ENCODE data around the gene GPR65. TPM values are rescaled to one million over a fixed set of nuclear protein-coding genes. Genes with fewer than 3 reads are reported as not detected.

Gene GPR65
- polyA plus RNA-seq (ENCODE audit: insufficient read depth in 1 of 5, insufficient read length in 5 of 5, low replicate concordance in 1 of 5): under 1 TPM; 0.63 to 0.91 (median 0.70) TPM
- long read RNA-seq, donor 1, full-length matches to known transcripts: 1 of 1 reads
- long read RNA-seq, donor 1, partial matches to known transcripts: 0 of 1 reads
- long read RNA-seq, donor 1, other reads (novel, unspliced or antisense): 0 of 1 reads
- long read RNA-seq, donor 2, full-length matches to known transcripts: 2 of 2 reads
- long read RNA-seq, donor 2, partial matches to known transcripts: 0 of 2 reads
- long read RNA-seq, donor 2, other reads (novel, unspliced or antisense): 0 of 2 reads
- long read RNA-seq, donor 3, full-length matches to known transcripts: 2 of 2 reads
- long read RNA-seq, donor 3, partial matches to known transcripts: 0 of 2 reads
- long read RNA-seq, donor 3, other reads (novel, unspliced or antisense): 0 of 2 reads
- long read RNA-seq, donor 4, full-length matches to known transcripts: 1 of 1 reads
- long read RNA-seq, donor 4, partial matches to known transcripts: 0 of 1 reads
- long read RNA-seq, donor 4, other reads (novel, unspliced or antisense): 0 of 1 reads
- long read RNA-seq, donor 5, full-length matches to known transcripts: 2 of 2 reads
- long read RNA-seq, donor 5, partial matches to known transcripts: 0 of 2 reads
- long read RNA-seq, donor 5, other reads (novel, unspliced or antisense): 0 of 2 reads
- long read RNA-seq, donor 6: 0 reads
- long read RNA-seq, donor 7, full-length matches to known transcripts: 2 of 2 reads
- long read RNA-seq, donor 7, partial matches to known transcripts: 0 of 2 reads
- long read RNA-seq, donor 7, other reads (novel, unspliced or antisense): 0 of 2 reads
- long read RNA-seq, donor 8: 0 reads

- DNase-seq: no peak
These were observed at the start of gene GPR65 for GRCh38 chr14:88005050-88005481. TSS of gene GPR65 (plus strand) at chr14:88005135. CDS start at chr14:88010848, 5,713 bp downstream.

- no peak for DNase-seq
These were observed 49.4 kb upstream of the GPR65 start for GRCh38 chr14:87955501-87955900.

- DNase-seq: no peak
These were observed 44.7 kb upstream of the GPR65 start for GRCh38 chr14:87960013-87960787.

- DNase-seq: no peak
These were observed 43.7 kb upstream of the GPR65 start for GRCh38 chr14:87961246-87961645.

- DNase-seq: no peak
These were observed 38.1 kb upstream of the GPR65 start for GRCh38 chr14:87966816-87967215.

- DNase-seq: peak in 1 of 2 donors; percentile 15
These were observed 37.4 kb upstream of the GPR65 start for GRCh38 chr14:87967496-87967895.

- DNase-seq: no peak
These were observed 33.9 kb upstream of the GPR65 start for GRCh38 chr14:87971010-87971409.

- no peak for DNase-seq
These were observed 29.3 kb upstream of the GPR65 start for GRCh38 chr14:87975636-87976035.

GRCh38 chr14:87979689-87980088 lies 25.2 kb upstream of the GPR65 start:
- no peak for DNase-seq

- DNase-seq: no peak
These were observed 15.5 kb upstream of the GPR65 start for GRCh38 chr14:87989221-87989955.

GRCh38 chr14:87989956-87990299 lies 15.0 kb upstream of the GPR65 start:
- no peak for DNase-seq

GRCh38 chr14:87990682-87991081 lies 14.3 kb upstream of the GPR65 start:
- DNase-seq: no peak

GRCh38 chr14:87992346-87992717 lies 12.6 kb upstream of the GPR65 start:
- peak in 1 of 2 donors; percentile 43 for DNase-seq

- peak; percentile 88 to 89 for DNase-seq
These were observed 12.0 kb upstream of the GPR65 start, which contains the start of gene GALC for GRCh38 chr14:87992718-87993628. TSS of gene GALC (minus strand) at chr14:87993182. CDS start at chr14:87993164, 18 bp downstream.

- DNase-seq: no peak
These were observed 10.0 kb upstream of the GPR65 start for GRCh38 chr14:87994974-87995373.

- DNase-seq: no peak
These were observed 9.2 kb upstream of the GPR65 start for GRCh38 chr14:87995500-87996290.

- DNase-seq: no peak
These were observed 8.7 kb upstream of the GPR65 start for GRCh38 chr14:87996291-87996592.

GRCh38 chr14:87998482-87998881 lies 6.5 kb upstream of the GPR65 start:
- no peak for DNase-seq

- DNase-seq: no peak
These were observed 5.7 kb upstream of the GPR65 start for GRCh38 chr14:87999277-87999676.
